ENCODE measurements around the gene RNF213. TPM values are rescaled to one million over a fixed set of nuclear protein-coding genes. Genes with fewer than 3 reads are reported as not detected.

The RNF213 gene
- total RNA-seq, 3 donors from 2014 or later = 96.0 to 111 (median 101) TPM

DNA sequence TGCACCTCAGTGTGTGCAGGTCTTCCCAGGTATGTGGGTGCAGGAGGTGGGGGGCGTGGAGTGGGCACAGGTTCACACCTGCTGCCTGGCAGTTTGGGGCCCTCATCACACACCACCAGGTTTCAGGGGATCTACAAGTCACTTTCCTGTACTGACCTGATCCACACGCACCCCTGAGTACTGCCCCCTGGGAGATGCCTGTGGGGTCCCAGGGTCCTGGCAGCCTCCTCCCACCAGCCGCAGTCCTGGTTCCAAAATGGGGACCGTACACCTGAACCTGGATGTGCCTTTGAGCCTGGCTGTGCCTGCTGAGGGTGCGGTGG lies 25.9 kb downstream of the RNF213 start:
- H3K27me3 ChIP-seq = no peaks in the 10 kb centered on the region
- no peaks in the 10 kb centered on the region for H3K9me3 ChIP-seq
- no peak for DNase-seq (ENCODE audit: low spot score in 2 of 2)
- intact Hi-C loops (cut with DNase I; ENCODE audit: low total_unique reads) = no loop called here
- no peak overlapping the region for H3K4me3 ChIP-seq
- no peaks in the 10 kb centered on the region for H3K36me3 ChIP-seq
- TF ChIP-seq POLR2A (IDR thresholded peaks at IDR 0.05) = no peak
- TF ChIP-seq POLR2AphosphoS5 (IDR thresholded peaks at IDR 0.05) = no peak
- H3K4me1 ChIP-seq = no peaks in the 10 kb centered on the region
- H3K27ac ChIP-seq = no peak overlapping the region

DNA sequence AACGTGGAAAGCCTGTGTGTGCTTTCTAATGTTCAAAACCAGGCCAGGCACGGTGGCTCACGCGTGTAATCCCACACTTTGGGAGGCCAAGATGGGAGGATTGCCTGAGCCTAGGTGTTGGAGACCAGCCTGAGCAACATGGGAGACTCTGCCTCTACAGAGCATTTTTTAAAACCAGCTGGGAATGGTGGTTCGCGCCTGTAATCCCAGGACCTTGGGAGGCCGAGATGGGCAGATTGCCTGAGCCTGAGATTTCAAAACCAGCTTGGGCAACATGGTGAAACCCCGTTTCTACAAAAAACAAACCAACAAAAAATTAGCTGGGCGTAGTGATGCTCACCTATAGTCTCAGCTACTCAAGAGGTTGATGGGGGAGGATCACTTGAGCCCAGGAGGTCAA lies 26.4 kb downstream of the RNF213 start:
- no peaks in the 10 kb centered on the region for H3K9me3 ChIP-seq
- H3K36me3 ChIP-seq = no peaks in the 10 kb centered on the region
- H3K4me3 ChIP-seq = no peak overlapping the region
- no peaks in the 10 kb centered on the region for H3K27me3 ChIP-seq
- no peak overlapping the region for H3K27ac ChIP-seq
- H3K4me1 ChIP-seq = no peaks in the 10 kb centered on the region
- TF ChIP-seq, protein P1, sequence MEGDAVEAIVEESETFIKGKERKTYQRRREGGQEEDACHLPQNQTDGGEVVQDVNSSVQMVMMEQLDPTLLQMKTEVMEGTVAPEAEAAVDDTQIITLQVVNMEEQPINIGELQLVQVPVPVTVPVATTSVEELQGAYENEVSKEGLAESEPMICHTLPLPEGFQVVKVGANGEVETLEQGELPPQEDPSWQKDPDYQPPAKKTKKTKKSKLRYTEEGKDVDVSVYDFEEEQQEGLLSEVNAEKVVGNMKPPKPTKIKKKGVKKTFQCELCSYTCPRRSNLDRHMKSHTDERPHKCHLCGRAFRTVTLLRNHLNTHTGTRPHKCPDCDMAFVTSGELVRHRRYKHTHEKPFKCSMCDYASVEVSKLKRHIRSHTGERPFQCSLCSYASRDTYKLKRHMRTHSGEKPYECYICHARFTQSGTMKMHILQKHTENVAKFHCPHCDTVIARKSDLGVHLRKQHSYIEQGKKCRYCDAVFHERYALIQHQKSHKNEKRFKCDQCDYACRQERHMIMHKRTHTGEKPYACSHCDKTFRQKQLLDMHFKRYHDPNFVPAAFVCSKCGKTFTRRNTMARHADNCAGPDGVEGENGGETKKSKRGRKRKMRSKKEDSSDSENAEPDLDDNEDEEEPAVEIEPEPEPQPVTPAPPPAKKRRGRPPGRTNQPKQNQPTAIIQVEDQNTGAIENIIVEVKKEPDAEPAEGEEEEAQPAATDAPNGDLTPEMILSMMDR (IDR thresholded peaks at IDR 0.05) = no peak
- intact Hi-C loops (cut with DNase I; ENCODE audit: low total_unique reads) = no loop called here
- DNase-seq (ENCODE audit: low spot score in 2 of 2) = no peak

DNA sequence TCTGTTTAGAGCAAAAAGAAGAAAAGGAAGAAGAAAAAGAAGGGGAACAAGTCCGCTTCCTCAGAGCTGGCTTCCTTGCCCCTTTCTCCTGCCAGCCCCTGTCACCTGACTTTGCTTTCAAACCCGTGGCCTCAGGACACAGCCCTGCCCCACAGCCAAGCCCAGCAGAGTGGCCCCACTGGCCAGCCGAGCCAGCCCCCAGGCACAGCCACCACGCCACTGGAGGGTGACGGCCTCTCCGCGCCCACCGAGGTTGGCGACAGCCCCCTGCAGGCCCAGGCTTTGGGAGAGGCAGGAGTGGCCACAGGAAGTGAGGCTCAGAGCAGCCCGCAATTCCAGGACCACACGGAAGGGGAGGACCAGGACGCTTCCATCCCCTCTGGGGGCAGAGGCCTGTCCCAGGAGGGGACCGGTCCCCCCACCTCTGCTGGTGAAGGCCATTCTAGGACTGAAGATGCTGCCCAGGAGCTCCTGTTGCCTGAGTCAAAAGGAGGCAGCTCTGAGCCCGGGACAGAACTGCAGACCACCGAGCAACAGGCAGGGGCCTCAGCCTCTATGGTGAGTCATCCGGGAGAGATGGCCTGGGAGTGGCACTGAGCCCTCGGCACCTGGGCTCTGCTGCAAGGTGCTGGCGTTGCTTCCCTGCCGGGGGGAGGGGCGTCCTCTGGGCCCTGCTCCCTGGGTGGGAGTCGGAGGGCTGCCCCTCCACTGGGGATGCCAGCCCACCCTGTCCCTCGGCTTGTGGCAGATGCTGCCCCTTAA lies 27.3 kb downstream of the RNF213 start:
- no peak for DNase-seq (ENCODE audit: low spot score in 2 of 2)
- Histone ChIP-seq H3K27me3 (no peaks in the 10 kb centered on the region), H3K36me3 (no peaks in the 10 kb centered on the region), H3K4me1 (no peaks in the 10 kb centered on the region), H3K9me3 (no peaks in the 10 kb centered on the region), H3K27ac (peak overlapping the region in 1 of 2 donors; percentile 63), H3K4me3 (peak overlapping the region in 1 of 3 donors; percentile 28)
- intact Hi-C loops (cut with DNase I; ENCODE audit: low total_unique reads) = no loop called here
- TF ChIP-seq POLR2AphosphoS5 (IDR thresholded peaks at IDR 0.05) = no peak

DNA sequence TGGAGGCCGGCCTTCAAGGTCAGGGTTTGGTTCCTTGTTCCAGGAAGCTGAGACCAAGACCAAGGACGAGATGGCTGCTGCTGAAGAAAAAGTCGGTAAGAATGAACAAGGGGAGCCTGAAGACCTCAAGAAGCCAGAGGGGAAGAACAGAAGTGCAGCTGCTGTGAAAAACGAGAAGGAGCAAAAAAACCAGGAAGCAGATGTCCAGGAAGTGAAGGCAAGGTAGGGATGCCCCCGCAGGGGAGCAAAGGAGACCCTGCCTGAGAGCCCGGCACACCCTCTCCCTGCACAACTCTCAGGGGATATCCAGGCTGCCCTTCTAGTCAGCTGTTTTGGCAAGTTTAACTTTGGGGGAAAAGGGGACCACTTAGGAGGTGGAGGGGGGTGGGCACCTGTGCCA lies 29.0 kb downstream of the RNF213 start:
- no peak for TF ChIP-seq POLR2AphosphoS5 (IDR thresholded peaks at IDR 0.05)
- TF ChIP-seq POLR2A (IDR thresholded peaks at IDR 0.05) = no peak
- TF ChIP-seq, protein P1 (IDR thresholded peaks at IDR 0.05) = no peak
- Histone ChIP-seq H3K36me3 (no peaks in the 10 kb centered on the region), H3K9me3 (no peaks in the 10 kb centered on the region), H3K4me1 (no peaks in the 10 kb centered on the region), H3K27me3 (no peaks in the 10 kb centered on the region), H3K4me3 (no peak overlapping the region), H3K27ac (no peak overlapping the region)
- intact Hi-C loops (cut with DNase I; ENCODE audit: low total_unique reads) = no loop called here
- DNase-seq (ENCODE audit: low spot score in 2 of 2) = no peak

DNA sequence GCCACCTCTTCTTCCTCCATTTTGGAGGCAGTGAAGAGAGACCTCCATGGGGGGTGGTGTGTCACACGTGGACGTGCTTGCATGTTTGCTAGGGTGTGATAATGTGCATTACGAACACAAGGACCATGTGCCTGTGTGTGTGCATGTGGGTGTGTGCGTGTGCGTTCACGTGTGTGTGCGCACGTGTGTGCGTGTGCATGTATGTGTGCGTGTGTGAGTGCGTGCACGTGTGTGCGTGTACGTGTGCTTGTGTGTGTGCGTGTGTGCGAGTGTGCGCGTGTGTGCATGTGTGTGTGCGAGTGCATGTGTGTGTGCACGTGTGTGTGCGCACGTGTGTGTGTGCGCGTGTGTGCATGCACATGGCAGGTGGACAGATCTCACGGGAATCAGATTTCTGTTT lies 29.5 kb downstream of the RNF213 start:
- no peaks in the 10 kb centered on the region for H3K4me1 ChIP-seq
- no peaks in the 10 kb centered on the region for H3K27me3 ChIP-seq
- intact Hi-C loops (cut with DNase I; ENCODE audit: low total_unique reads) = no loop called here
- DNase-seq (ENCODE audit: low spot score in 2 of 2) = no peak
- H3K9me3 ChIP-seq = no peaks in the 10 kb centered on the region
- H3K27ac ChIP-seq = no peak overlapping the region
- no peak overlapping the region for H3K4me3 ChIP-seq
- TF ChIP-seq POLR2A (IDR thresholded peaks at IDR 0.05) = no peak
- TF ChIP-seq, protein P1 (IDR thresholded peaks at IDR 0.05) = no peak
- TF ChIP-seq POLR2AphosphoS5 (IDR thresholded peaks at IDR 0.05) = no peak
- H3K36me3 ChIP-seq = no peaks in the 10 kb centered on the region

DNA sequence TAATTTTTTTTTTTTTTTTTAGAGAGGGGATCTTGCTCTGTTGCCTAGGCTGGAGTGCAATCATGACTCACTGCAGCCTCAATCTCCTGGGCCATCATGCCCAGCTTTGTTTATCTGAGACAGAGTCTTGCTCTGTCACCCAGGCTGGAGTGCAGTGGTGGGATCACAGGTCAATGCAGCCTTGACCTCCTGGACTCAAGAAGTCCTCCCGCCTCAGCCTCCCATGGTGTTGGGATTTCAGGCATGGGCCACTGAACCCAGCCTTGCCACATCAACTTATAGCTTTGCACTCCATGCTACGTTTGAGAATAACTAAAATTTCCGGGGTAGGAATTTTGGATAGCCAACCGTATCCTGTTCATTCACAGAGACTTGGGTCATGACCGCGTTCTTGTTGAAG lies 30.6 kb downstream of the RNF213 start:
- TF ChIP-seq POLR2AphosphoS5 (IDR thresholded peaks at IDR 0.05) (no peak), POLR2A (IDR thresholded peaks at IDR 0.05) (no peak)
- TF ChIP-seq, protein P1 (IDR thresholded peaks at IDR 0.05) = no peak
- Histone ChIP-seq H3K36me3 (no peaks in the 10 kb centered on the region), H3K27ac (no peak overlapping the region), H3K27me3 (no peaks in the 10 kb centered on the region), H3K9me3 (no peaks in the 10 kb centered on the region), H3K4me1 (no peaks in the 10 kb centered on the region), H3K4me3 (no peak overlapping the region)
- DNase-seq (ENCODE audit: low spot score in 2 of 2) = no peak
- intact Hi-C loops (cut with DNase I; ENCODE audit: low total_unique reads) = no loop called here
